NCI-H1048 (cell line): ENCODE data around the gene VAC14.

ENCODE experiments used
- DNase-seq: peaks from one replicate; lab custom pipeline; 2025; lab: John Stamatoyannopoulos, UW

The VAC14 gene

DNA sequence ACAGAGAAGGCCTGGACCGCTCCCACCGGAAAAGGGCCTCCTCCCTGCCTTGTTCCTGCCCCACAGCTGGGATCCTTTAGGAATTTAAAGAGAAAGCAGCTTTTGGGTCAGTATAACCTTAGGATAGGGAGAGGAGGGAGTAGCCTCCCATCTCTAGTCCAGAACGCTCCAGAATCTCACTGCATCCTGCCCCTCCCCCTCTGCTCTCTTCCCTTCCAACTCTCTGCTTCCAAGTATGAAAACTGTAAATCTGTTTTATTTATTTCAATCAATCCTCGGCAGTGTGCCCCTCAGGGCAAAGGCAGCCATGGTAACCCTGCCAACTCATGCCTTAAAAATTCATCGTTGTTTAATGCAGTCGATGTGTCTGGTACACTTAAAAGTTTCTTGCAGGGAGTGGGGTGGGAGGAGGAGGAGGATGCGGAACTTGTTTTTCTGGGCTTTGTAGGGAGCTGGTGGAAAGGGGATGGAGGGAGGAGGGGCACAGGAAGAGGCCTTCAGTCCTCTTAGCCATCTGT, 94.0 kb downstream of the VAC14 start:
- DNase-seq = no peak

GRCh38 chr16:70705056-70705455, 95.9 kb downstream of the VAC14 start:
- no peak for DNase-seq

DNA sequence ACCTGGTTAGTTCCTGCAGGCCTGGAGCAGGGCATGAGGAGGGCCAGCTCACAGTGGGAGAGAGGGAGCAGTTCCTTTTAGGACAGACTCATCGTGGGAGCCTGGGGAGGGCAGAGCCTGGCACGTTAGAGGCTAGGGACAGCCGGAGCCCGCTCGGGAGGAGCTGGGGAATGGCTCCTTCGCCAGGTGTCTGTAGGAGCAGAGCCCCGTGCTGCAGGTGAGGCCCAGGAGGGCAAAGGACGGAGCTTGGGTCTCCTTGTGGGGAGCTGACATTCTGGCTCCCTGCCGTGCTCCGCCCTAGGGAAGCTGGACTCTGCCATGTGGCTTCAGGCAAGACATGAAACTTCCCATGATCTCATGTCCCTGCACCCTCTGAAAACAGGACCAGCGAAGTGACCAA, 96.4 kb downstream of the VAC14 start:
- no peak for DNase-seq

DNA sequence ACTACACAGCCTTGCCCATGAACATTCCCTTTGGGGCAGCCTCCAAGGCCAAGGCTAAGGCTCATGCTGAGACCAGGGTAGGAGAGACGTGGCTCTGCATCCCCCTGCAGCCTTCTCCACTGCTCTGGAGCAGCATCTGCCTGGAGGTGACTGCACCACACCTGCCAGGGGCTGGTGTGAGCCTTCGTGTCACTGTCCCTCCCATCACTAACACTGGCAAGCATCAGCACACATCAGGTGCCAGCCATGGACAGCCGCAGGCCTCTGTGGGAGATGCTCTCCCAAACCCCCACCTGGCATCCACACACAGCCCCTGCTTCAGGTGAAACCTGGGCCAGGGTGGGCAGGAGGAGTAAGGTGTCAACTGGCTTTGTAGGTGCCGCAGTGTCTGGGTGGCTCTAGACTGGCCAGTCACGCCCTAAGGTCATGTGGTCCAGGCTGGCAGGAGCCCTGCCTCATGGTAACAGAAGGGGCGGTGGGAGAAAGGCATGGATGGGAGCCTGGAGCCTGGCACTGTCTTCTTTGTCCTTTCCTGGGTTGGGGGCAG, 97.0 kb downstream of the VAC14 start:
- no peak for DNase-seq

DNA sequence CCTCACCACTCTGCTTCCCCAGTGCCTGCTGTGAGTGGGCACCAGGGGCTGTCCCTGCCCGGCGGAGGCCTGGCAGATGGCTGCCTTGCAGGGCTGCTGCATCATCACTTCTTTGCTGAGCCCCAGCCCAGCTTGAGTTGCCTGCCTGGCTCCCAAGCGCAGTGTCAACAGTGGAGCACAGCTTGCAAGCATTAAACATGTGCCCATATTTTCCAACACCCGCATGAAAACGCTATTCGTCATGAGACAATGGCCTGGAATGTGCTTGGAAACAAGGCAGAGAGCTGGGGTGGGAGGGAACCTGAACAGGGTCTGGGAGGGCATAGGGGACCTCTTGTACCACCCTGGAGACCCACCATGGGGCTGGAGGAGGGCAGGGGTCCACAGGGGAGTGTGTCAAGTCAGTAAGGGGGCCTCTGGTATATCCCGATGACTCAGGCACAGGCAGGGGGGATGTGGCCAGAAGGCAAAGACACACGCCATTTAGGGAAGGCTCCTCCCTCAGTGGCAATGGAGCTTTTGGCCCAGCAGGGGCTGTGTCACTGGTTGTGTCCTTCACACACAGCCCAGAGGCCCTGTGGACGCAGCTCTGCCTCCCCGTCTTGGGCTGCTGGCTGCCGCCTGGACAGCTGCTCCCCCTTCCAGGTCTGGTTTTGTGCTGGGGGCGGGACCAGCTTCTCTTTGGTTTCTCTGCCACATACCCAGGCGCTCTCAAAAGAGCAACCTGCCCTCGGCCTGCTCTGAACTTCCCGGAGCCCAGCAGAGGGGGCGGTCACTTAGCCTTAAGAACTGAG, 97.7 kb downstream of the VAC14 start:
- no peak for DNase-seq

DNA sequence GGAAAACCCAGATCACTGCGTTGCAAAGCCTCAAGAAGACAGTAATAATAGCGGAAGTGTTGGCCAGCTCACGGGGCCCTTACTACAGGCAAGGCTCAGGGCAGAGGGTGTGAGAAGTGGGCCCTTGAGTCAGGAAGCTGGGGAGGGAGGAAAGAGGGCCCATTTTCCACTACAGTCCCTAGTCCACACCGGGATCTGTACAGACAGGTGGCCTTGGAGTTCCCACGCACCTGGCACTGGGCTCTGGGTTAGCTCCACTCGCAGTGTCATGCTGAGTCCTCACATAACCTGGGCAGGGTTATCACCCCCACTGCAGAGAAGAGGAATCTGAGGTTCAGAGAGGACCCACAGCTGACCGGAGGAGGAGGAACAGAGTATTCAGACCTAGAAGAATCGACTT, 98.3 kb downstream of the VAC14 start:
- no peak for DNase-seq

DNA sequence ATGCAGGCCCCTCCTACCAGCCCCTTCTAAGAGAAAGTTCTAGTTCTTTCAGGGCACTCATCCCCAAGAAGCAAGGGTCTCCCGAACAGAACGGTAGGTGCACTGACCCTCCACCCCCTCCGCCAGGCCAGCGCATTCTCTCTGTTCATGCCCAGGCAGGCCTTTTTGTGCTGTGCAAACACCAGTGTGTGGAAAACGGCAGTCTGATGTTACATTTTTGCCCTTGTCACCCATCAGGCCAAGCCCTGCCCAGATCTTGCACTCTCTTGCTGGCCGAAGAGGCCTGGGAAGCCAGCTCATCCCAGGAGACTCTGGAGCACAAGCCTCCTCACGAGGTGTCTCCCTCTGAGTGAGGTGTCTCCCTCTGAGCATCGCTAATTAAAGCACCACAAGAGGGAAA, 99.0 kb downstream of the VAC14 start:
- DNase-seq = no peak

DNA sequence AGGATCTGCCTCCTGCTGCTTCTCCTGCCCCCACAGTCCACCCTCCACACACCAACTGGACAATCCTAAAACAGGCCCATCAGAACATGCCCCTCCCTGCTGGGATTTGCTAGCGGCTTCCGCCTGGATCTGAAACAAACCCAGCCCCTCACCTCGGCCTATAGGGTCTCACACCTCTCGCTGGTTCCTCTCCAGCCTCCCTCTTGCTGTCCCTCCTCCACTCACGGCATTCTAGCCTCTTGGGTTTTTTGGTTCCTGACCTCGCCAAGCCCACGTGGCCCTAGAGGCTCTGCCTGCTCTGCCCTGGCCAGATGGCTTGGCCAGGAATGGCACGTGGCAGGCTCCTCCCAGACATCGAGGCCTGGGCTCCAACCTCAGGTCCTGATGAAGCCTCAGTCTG, 99.4 kb downstream of the VAC14 start:
- no peak for DNase-seq

GRCh38 chr16:70701036-70701435, 99.9 kb downstream of the VAC14 start:
- no peak for DNase-seq

GRCh38 chr16:70700101-70701020, 100.6 kb downstream of the VAC14 start:
- no peak for DNase-seq

- DNase-seq = no peak
Observed at GRCh38 chr16:70699696-70700095, 101.3 kb downstream of the VAC14 start.

- no peak for DNase-seq
Observed at GRCh38 chr16:70698901-70699300, 102.1 kb downstream of the VAC14 start.

GRCh38 chr16:70697594-70698170, 103.3 kb downstream of the VAC14 start:
- no peak for DNase-seq

DNA sequence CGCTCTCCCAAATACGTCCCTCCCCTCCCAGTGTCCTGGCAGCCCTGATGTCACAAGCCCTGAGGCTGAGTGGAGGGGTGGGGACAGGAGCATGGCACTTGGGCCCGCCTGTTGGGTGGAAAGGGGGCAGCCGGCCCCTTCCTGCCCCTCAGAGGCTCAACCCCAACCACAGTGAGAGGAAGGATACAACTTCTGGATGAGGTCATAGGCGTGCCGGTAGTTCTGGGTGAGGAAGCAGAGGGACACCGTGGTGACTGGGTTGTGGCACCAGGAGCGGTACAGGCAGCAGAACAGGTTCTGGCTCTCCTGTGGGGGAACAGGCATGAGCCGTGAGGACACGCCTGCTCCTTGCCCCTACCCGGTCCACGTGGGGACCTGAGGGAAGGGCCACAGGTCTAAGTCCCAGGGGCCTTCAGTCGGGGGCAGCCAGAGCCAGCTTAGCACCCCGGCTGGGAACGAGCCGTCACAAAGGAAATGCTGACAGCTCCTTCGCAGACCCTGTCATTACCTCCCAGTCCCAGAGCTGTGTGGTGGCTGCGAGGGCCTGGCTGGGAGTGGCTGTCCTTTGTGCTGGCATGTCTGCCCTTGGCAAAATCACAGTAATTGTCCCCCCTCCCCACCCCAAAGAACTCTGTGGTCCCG, 103.9 kb downstream of the VAC14 start:
- DNase-seq = no peak

DNA sequence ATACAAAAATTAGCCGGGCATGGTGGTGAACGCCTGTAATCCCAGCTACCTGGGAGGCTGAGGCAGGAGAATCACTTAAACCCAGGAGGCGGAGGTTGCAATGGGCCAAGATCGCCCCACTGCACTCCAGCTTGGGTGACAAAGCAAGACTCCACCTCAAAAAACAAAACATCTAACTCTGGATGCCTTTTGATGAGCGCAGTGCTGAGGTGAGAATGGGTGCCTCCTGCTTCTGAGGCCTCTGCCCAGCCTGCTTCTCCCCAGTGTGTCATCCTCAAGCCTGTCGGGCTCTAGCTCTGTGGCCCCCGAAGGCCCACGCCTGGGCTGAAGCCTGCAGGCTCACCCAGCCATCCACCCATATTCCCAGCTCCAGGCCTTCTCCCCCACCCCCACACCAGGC, 104.6 kb downstream of the VAC14 start:
- DNase-seq = no peak

GRCh38 chr16:70695331-70696070, 105.5 kb downstream of the VAC14 start:
- DNase-seq = no peak

- DNase-seq = no peak
Observed at GRCh38 chr16:70694868-70695218, 106.1 kb downstream of the VAC14 start.

- DNase-seq = no peak
Observed at GRCh38 chr16:70694088-70694867, 106.7 kb downstream of the VAC14 start.

DNA sequence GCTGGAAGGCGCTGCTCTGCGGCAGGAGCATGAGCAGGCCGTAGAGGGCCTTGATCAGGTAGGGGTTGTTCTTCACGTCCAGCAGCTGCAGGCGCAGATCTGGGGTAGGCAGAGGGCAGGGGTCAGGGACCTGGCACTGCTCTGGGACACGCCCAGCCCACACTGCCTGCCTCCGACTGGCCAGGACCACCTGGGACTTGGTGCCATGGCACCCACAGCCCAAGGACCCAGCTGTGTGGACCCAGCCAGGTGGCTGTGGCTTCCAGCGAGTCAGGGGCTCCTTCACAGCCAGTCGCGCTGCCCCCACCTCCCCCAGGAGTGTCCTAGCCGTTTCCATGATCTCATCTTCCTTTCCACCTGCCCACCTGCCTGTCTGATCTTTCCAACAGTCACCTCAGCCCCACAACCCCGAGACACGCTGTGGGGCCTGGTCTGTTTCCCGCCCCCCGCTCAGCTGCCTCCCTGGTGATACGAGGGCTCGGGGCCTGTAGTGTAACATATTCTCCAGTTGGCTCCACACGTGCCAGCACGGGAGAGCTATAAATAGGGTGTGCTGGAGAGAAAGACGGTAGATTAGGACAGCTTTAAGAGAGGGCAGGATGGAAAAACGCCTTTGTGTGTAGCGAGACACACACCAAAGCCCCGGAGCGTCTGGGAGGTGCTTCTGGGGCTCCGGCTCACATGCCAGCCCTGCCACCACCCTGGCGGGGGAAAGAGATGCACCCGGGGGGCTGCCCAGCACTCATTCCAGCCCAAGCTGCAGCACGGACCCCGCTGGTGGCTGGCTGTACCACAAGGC, 107.9 kb downstream of the VAC14 start:
- no peak for DNase-seq
